GM10847 (cell line): ENCODE results near the gene UBXN2A.

ENCODE experiments used
- POLR2A ChIP-seq: IDR thresholded peaks from 2 replicates; pipeline ENCODE4 v1.6.1; 2011; ENCODE audit not compliant: insufficient read length; ENCODE audit errors: extremely low read depth

Gene UBXN2A

DNA sequence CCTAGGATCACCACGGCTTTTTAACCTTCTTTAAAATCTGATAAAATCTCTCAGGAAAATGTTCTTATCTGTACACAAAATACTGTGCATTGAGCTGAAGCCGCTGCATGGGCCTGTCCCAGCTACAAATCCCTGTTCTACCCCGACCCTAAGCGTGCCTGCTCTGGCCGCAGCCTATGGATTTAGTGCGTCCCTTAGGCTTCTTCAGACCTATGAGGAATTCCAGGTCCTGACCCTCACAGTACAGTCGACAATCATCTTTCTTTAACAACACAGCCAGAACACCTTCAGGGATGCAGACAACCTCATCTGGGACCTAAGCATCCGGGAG, 107.4 kb downstream of the UBXN2A start:
- TF ChIP-seq POLR2A, result no peak

DNA sequence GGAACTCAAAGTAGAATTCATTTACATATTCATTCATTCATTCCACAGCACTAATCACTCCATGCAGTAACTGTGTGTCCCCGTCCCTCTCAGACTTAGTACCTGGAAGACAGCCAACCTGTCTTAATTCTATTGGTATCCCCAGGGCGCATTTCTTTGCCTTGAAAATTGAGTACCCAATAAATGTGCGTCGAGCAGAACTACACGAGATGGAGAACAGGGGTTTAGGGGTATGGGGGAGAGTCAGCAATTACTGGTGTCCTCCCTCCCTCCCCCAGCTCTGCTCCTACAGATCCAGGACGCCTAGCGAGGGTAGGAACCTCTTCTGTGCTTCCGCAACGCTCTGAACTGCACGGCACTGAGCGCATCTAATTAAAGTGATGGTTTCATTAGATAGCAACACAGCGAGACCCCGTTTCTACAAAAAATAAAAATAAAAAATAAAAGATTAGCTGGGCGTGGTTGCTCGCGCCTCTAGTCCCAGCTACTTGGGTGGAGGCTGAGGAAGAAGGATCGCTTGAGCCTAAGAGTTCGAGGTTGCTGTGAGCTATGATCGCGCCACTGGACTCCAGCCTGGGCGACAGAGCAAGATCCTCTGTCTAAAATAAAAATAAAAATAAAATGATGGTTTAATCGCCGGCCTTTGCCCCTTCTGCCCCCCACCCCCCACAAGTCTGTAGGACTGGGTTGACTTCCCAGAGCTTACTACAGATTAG, 108.7 kb downstream of the UBXN2A start:
- no peak for TF ChIP-seq POLR2A

DNA sequence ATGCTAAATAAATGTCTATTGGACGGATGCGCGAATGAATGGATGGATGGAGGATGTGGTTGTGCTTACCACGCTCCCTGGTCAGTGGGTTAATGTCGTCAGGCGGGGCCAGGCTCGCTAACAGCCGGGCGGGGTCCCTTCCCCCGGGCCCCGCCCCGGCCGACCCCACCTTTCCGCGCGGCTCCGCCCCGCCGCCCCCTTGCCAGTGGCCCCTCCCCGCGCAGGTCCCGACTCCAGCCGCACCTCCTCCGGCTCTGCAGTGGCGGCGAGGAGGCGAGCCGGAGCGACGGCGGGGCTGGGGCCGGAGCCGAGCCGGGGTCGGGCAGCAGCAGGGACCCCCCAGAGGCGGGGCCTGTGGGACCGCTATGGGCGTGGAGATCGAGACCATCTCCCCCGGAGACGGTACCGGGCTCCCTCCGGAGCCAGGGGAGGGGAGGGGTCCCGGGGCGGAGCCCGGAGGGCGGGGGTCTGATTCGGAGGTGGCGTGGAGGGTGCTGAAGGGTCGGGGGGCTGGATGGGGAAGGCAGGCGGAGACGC, 109.3 kb downstream of the UBXN2A start, which contains the start of gene FKBP1B:
Gene FKBP1B (plus strand): TSS at position 257 of the 537 bp plus-strand sequence. CDS start 109 bp downstream, at position 366.
- no peak for TF ChIP-seq POLR2A

DNA sequence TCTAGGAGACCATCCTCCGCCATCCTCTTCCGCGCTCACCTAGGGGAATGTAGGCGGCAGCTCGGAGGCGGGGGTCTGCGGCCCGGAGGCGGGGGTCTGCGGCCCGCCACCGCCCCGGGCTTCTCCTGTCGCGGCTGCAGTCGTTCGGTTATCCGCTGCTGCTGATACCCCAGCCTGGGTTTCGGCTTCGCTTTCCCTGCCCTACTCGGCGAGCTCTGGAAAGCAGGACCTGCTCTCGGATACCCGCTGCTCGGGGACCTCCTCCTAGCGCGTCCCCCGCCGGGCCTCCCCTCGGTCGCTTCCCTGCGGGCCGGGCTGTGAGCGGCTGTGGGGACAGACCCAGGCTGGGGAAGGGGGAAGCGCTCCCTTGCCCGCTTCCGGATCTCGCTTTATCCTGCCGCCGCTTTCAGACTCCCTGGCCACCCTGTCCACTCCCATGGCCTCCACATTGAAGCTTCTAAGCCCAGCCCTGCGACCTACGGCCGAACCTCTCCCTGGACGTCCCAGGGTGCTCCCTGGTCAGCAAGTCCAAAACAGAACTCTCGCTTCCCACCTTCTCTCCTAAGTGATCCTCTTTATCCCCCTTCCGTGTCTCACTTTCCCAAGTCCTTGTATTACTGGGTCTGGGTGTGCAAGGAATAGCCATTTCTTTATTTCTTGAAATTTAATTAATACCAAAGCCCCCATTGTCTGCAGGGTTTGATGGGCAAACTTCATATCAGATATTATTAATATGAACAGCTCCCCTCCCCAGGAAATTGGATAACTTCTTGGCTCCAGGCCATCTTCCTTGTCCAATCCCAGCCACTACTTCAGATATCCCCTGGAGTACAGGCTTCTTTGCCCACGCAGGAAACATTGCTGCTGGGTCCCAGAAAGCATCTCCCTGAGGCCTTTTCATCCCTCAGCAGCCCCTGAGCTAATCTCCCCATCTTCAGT, 110.0 kb downstream of the UBXN2A start:
- no peak for TF ChIP-seq POLR2A

DNA sequence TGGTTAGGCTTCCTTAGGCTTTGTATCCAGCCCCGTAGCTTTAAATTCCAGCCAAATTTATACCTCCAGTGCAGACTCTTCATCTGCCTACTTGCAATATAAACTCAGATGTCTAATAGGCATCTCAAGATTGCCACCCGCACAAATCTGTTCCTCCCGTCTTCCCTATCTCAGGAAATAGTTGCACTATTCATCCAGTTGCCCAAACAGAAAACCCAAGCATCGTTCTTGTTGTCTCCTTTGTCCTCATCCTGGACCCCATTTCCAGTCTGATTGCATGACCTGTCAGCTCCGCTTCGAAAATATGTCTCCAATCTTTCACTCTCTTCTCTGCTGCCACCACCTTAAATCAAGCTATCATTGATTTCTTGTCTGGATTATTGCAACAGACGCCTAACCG, 111.6 kb downstream of the UBXN2A start:
- TF ChIP-seq POLR2A, result no peak

DNA sequence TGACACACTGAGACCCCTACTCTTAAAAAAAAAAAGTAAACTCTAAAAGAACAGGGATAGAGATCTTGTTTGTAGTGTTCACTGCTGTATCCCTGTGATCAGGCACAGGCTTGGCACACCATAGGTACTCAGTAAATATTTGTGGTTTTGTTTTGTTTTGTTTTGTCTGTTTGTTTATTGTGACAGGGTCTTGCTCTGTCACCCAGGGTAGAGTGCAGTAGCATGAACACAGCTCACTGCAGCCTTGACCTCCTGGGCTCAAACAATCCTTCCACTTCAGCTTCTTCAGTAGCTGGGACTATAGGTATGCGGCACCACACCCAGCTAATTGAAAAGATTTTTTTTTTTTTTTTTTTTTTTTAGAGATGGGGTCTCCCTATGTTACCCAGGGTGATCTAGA, 112.7 kb downstream of the UBXN2A start:
- no peak for TF ChIP-seq POLR2A
